Eye (tissue), 1 donor: ENCODE results near the gene ALPK1.
"Not testable (repeated sequence)": the region's sequence is repeated elsewhere in the genome, so short reads cannot be mapped to it uniquely, and the experiment has no call there.

Source experiments
- DNase-seq: peaks from one replicate; pipeline ENCODE4 v3.0.0-alpha.2; 2015

Gene ALPK1

DNA sequence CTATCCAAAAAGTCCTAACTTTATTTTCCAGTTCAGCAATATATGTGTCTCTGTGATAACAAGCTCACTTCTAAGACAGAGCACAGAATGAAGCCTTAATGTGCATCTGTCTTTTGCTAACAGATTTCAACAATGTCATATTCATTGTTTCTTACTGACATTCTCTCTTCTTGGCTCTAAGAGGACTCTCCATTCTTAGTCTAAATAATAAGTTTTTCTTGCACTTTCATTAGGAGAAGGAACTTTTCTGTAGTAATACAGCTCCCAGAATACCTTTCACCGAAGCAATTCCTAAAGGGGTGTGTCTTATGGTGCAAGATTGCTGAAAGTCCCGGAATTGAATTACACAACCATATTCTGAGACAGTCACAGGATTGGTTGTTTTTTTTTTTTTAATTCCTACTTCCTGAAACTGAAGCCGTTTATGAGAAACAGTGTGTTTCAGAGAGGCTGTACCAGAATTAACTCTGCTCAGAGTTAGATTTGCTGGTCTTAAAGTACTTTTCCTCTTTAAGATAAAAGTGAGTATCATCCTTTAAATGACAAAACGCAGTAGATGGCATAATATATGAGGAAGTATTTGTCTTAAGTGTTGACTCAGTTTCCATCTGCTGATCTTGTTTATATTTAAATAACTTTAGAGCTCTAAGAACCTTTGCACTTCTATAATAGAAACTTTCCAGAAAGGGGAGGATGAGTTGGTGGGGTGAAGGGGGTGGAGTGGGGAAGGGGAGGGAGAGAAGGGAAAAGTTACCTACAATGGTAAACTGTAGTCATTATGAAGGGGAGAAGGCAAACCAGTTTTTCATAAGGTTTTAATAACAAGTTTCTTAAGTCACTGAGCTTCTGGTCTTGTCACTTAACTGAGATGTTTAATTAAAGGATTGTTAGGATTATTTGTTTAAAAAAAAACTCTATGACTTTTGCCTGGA is at the start of gene ALPK1:
TSS of gene ALPK1 (plus strand) at position 421 of the 932 bp plus-strand sequence.
- peak; percentile 73 for DNase-seq

DNA sequence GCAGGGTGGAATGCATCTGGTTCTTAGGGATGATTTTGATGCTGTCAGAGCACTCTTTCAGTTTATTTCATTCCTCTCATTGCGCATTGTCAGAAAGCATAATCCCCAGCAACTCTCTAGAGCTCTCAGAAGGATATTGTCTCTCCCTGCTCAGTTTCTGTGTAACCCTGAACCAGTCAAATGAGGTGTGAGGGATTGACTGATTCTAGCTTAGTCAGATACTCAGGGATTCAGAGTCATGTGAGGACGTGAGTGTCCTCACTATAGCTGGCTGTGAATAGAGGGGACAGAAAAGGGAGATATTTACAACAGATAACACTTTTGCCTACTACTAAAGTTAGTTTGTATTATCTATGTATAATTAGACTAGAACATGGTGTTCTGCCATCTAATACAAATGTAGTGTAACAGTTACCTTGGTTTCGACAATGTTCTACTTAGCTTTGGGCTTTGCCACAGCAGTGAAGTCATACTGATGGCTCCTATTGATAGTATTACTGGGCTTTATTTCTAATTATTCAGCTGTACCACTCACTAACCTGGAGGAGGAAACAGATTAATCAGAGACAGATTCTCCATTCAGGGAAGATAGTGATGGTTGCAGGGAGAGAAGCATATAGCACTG is 46.0 kb upstream of the ALPK1 start:
- peak; percentile 22 for DNase-seq

DNA sequence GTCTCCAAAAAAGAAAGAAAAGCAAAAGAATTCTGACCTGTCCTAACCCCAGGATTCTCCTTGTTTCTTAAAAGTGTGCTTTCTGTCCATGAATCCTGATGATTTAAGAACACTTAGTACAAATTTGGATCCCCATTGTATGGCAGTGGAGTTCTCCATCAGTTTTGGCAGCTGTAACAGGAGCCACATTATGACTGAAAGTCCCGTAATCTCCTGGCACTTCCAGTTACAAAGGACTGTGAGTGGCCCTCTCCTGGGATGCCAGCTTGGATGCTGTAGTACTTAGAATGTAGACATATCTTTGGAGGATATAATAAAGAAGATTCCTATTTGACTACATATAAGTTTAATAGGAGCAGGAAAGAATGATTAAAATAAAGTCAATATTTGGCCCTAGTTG is 44.9 kb upstream of the ALPK1 start:
- no peak for DNase-seq

DNA sequence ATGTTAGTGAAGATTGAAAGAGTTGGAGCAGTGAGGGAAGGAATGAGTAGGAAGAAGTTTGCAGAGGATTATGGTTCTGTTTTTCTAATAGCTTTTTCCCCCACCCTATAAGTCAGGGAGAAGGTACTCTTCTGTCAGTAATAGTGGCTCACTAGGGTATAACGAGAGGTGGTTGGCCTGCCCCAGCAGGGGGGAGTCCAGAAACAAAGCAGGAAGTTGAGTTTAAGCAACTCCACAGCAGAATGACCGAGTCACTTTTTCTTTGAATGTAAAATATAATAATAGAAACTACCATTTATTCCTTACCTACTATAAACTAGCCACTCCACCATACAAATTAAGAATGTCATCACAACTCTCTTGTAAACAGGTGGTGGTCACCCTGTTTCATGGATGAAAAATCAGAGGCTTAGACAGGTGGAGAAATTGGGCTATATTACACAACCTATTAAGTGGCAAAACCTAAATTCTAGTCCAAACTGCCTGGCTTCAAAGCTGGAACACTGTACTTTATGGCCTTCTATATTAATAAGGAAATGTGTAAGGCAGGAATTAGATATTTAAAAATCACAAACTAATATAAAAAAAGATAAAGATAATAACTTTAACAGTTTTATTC is 43.7 kb upstream of the ALPK1 start:
- DNase-seq: no peak

DNA sequence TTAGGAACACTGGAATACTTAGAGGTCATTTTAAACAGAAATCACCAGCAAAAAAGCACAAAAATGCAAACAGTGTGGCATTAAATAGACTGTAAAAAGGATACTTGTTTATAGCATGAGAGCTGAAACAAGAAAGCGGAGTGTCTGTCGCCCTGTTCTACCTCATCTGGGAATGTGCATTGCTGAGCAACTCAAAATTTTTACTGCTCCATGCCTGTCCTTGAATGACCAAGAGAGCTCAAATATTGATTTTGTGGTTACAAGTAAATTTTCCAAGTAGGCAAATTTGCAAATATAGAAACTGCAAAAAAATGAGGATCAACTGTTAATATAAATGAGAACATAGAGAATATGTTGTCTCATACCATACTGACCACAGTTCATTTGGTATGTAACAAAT is 40.1 kb upstream of the ALPK1 start:
- no peak for DNase-seq

DNA sequence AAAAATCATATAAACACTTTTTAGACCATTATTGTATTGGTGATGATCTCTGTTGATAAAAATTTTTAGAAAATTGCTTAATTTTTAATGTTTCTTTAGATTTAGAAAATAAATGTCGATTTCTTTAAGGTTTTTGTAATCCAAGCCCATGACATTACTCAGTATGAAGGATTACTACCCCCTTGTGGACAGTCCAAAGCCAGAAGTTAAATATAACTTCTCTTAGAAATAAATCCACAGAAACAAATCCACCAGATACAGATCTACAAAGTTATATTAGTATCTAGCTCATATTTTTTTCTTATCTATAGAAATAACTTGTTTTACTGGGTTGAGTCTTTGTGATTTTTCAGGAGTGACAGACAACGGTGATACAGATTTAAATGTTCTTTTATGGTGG is 30.3 kb upstream of the ALPK1 start:
- peak; percentile 33 for DNase-seq

DNA sequence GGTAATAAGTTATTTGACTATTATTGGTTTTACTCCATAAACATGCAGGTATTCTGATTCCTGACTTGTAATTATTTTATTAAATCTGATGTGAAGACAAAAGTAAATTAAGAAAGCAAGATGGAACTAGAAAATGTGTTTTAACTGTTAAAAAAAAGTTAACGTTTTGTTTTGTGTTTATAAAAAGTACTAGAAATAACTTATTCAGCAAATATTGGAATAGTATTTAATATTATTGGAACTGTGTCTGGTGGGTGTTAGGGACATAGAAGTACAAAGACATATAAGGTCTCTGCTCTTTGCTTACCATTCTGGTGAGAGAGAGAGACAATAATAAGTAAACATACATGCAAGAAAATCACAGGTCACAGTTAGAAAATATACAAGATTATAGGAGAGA is 27.1 kb upstream of the ALPK1 start:
- no peak for DNase-seq

- DNase-seq: no peak
These were observed 26.3 kb upstream of the ALPK1 start for GRCh38 chr4:112270640-112271421.

GRCh38 chr4:112272292-112272691 is 24.9 kb upstream of the ALPK1 start:
- no peak for DNase-seq

DNA sequence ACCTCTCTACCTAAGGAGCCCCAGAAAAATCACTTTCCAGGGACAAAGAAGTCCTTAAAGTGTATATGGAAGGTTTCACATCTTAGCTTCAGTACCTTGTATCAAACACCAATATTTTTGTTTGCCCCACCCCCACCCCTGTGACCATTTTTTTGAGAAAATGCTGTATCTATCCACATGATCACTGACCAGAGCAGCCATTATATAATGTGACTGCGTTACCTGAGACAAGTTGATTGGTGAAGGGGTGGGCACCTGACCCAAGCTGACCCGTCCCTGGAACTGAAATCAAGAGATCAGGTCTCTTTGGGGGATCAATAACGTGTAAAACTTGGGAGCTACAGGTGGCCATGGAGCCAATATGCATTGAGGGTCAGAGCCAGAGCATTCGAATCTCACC is 22.2 kb upstream of the ALPK1 start:
- DNase-seq: no peak

GRCh38 chr4:112276113-112276512 is 21.1 kb upstream of the ALPK1 start:
- no peak for DNase-seq

- no peak for DNase-seq
These were observed 19.9 kb upstream of the ALPK1 start for GRCh38 chr4:112277220-112277619.

GRCh38 chr4:112277705-112278448 is 19.3 kb upstream of the ALPK1 start:
- peak; percentile 15 for DNase-seq

DNA sequence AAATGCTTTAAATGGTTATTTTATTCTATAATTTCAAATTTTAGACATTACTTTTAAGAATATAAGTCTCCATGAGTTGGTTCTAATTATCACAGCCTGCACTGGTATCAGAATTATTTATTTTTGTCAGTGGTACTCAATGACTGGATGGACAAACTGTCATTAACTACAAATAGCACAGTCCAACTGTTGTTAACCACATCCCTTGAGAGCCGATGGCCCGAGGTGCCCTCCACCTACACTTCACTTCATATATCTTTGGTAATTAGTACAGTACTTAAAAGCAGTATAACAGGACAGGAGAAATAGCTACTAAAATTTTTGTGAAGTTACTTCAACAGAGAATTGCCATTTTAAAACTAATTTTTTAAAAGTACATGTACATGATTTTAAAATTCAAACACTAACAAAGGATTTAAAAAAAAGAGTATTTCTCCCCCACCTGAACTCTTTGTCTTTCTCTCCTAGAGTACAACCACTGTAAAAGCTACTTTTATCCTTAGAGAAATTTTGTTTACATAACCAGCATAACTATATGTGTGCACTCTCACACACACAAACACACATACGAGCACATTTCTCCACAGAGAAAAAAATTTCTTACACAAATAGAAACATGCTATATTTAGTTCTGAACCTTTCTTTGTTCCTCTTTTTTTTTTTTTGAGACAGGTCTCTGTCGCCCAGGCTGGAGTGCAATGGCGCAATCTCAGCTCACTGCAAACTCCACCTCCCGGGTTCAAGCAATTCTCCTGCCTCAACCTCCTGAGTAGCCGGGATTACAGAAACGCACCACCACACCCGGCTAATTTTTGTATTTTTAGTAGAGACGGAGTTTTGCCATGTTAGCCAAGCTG is 17.9 kb upstream of the ALPK1 start:
- no peak for DNase-seq

- no peak for DNase-seq
These were observed 17.3 kb upstream of the ALPK1 start for GRCh38 chr4:112279882-112280315.

GRCh38 chr4:112280386-112281056 is 16.6 kb upstream of the ALPK1 start:
- no peak for DNase-seq

- not testable (repeated sequence) for DNase-seq
These were observed 15.2 kb upstream of the ALPK1 start for GRCh38 chr4:112281895-112282398.

GRCh38 chr4:112282860-112283667 is 14.1 kb upstream of the ALPK1 start:
- no peak for DNase-seq

DNA sequence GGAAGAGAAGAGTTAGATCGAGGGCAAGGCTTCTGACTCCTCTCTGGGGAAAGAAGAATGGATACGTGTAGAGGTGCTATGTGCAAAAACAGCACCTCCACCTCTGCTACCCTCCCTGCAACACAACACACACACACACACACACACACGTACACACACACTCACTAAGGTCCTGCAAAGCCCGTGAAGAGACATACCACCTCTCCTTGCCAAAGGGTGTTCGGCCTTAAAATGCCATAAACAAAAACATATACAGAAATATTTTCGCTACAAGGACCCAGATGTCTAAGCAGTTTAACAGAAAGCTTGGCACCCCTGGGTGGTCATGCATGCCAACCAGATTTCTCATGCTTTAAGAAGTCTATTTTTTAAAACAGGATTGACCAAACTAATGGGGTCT is 13.0 kb upstream of the ALPK1 start:
- DNase-seq: peak; percentile 32
